ENCODE measurements around the gene CYP21A2.

Gene CYP21A2

GRCh38 chr6:32083812-32084768 is 45.9 kb downstream of the CYP21A2 start:
- no peak for DNase-seq

GRCh38 chr6:32084780-32085179 is 46.6 kb downstream of the CYP21A2 start:
- no peak for DNase-seq

- no peak for DNase-seq
These were observed 47.7 kb downstream of the CYP21A2 start for GRCh38 chr6:32085759-32086459.

GRCh38 chr6:32086661-32087573 is 48.7 kb downstream of the CYP21A2 start:
- no peak for DNase-seq

- DNase-seq: peak; percentile 45
These were observed 49.6 kb downstream of the CYP21A2 start for GRCh38 chr6:32087574-32088486.

GRCh38 chr6:32088487-32089049 is 50.4 kb downstream of the CYP21A2 start:
- DNase-seq: no peak

GRCh38 chr6:32089082-32089828 is 51.0 kb downstream of the CYP21A2 start:
- no peak for DNase-seq

All from stimulated activated naive CD4-positive, alpha-beta T cell treated with Interleukin-2 at 50 U/mL for 16 hours (primary cell).